H1 (cell line): ENCODE results near the gene NPR2. TPM values are rescaled to one million over a fixed set of nuclear protein-coding genes. Genes with fewer than 3 reads are reported as not detected.

Experiments
- CTCF ChIA-PET: fragments of 300-600 bp; sonication (Branson Sonifier 250); formaldehyde crosslinking; loops from one replicate; lab custom pipeline; 2021; ENCODE audit not compliant: partially characterized antibody; lab: Charles Lee
- POLR2A ChIA-PET: fragments of 300-600 bp; sonication (Branson Sonifier 250); formaldehyde crosslinking; loops from one replicate; lab custom pipeline; 2021; ENCODE audit warnings: inconsistent platforms; ENCODE audit not compliant: partially characterized antibody; lab: Charles Lee
- DNase-seq, 2 experiments: peaks; one replicate each; pipeline versions ENCODE4 v3.0.0 to v3.0.0-alpha.2; 2010 to 2022; ENCODE audit warnings: low spot score in 2 of 2, low read depth in 1 of 2, mixed read lengths in 1 of 2
- FAIRE-seq: peaks from 2 replicates; lab custom pipeline; 2011; peaks lifted over from hg19 to GRCh38; lab: Jason Lieb, UNC
- H2AFZ ChIP-seq: 2 replicates; pipeline ENCODE4 v1.8.1; 2012; ENCODE audit warnings: low read length, inconsistent platforms
- H2AK5ac ChIP-seq: 2 replicates; pipeline ENCODE4 v1.6.1; 2013; ENCODE audit warnings: low read depth, low read length
- H2BK120ac ChIP-seq: replicated peaks from 2 replicates; pipeline ENCODE3; 2013; ENCODE audit warnings: low read depth, low read length, inconsistent platforms
- H2BK12ac ChIP-seq: 2 replicates; pipeline ENCODE4 v1.6.1; 2013; ENCODE audit warnings: low read depth, low read length
- H2BK15ac ChIP-seq: 2 replicates; pipeline ENCODE4 v1.6.1; 2013; ENCODE audit warnings: low read length
- H2BK20ac ChIP-seq: 2 replicates; pipeline ENCODE4 v1.6.1; 2013; ENCODE audit warnings: low read length
- H2BK5ac ChIP-seq: 2 replicates; pipeline ENCODE4 v1.6.1; 2013; ENCODE audit warnings: low read depth, low read length
- H3K14ac ChIP-seq: 2 replicates; pipeline ENCODE4 v1.6.1; 2013; ENCODE audit warnings: inconsistent platforms; ENCODE audit not compliant: insufficient read length
- H3K18ac ChIP-seq: 2 replicates; pipeline ENCODE4 v1.6.1; 2013; ENCODE audit warnings: low read length; ENCODE audit errors: extremely low read depth
- H3K23ac ChIP-seq: 2 replicates; pipeline ENCODE4 v1.6.1; 2013; ENCODE audit warnings: inconsistent platforms; ENCODE audit not compliant: insufficient read length
- H3K23me2 ChIP-seq: 2 replicates; pipeline ENCODE4 v1.6.1; 2013; ENCODE audit warnings: low read depth, low read length
- H3K27ac ChIP-seq: 2 replicates; pipeline ENCODE4 v1.6.1; 2011; ENCODE audit warnings: low read depth, low read length, inconsistent platforms
- H3K27me3 ChIP-seq, 4 experiments: replicated peaks in 1 of 4; 1 replicate in 1 of 4; 2 replicates in 3 of 4; pipeline versions ENCODE4 v1.6.1 to v1.8.1; 2011 to 2013; ENCODE audit warnings: low read length in 3 of 4, mild to moderate bottlenecking in 3 of 4, inconsistent platforms in 2 of 4, mixed read lengths in 2 of 4, moderate library complexity in 1 of 4; ENCODE audit not compliant: control insufficient read depth in 3 of 4, insufficient read depth in 3 of 4; ENCODE audit errors: extremely low read depth in 1 of 4
- H3K36me3 ChIP-seq, 4 experiments: 2 replicates each; pipeline versions ENCODE4 v1.6.1 to v1.8.1; 2011 to 2013; ENCODE audit warnings: mild to moderate bottlenecking in 4 of 4, low read length in 3 of 4, moderate library complexity in 2 of 4, control low read depth in 1 of 4, inconsistent platforms in 1 of 4; ENCODE audit not compliant: insufficient read depth in 4 of 4, control insufficient read depth in 2 of 4
- H3K4ac ChIP-seq: replicated peaks from 2 replicates; pipeline ENCODE3; 2013; ENCODE audit warnings: low read length, low read depth, mixed read lengths, inconsistent platforms; ENCODE audit not compliant: insufficient read length
- H3K4me1 ChIP-seq, 4 experiments: replicated peaks in 1 of 4; 1 replicate in 1 of 4; 2 replicates in 3 of 4; pipeline versions ENCODE4 v1.6.1 to v1.8.1; 2011 to 2013; ENCODE audit warnings: low read length in 3 of 4, inconsistent platforms in 2 of 4, mixed read lengths in 1 of 4; ENCODE audit not compliant: insufficient read depth in 4 of 4, control insufficient read depth in 3 of 4
- H3K4me2 ChIP-seq, 2 experiments: 2 replicates each; pipeline versions ENCODE4 v1.6.1 to v1.8.1; 2011 to 2013; ENCODE audit warnings: low read depth in 2 of 2, low read length in 2 of 2, control low read depth in 1 of 2, inconsistent platforms in 1 of 2, mild to moderate bottlenecking in 1 of 2; ENCODE audit not compliant: insufficient read depth in 1 of 2
- H3K4me3 ChIP-seq, 4 experiments: fragments of 200-600, 300-600 bp in 1 of 4; sonication (generic), shearing (Covaris generic), sonication (Bioruptor Twin) in 1 of 4; 2 replicates each; pipeline versions ENCODE4 v1.5.1 to v1.8.1; 2011 to 2016; ENCODE audit warnings: low read length in 4 of 4, low read depth in 3 of 4, control low read depth in 2 of 4, inconsistent platforms in 2 of 4, mild to moderate bottlenecking in 2 of 4, mixed read lengths in 1 of 4, moderate library complexity in 1 of 4; ENCODE audit not compliant: insufficient read depth in 2 of 4; ENCODE audit errors: extremely low read depth in 1 of 4
- H3K56ac ChIP-seq: replicated peaks from 2 replicates; pipeline ENCODE3; 2013; ENCODE audit warnings: low read depth, mild to moderate bottlenecking, mixed read lengths, low read length, inconsistent platforms; ENCODE audit not compliant: insufficient read length
- H3K79me1 ChIP-seq: 2 replicates; pipeline ENCODE4 v1.6.1; 2013; ENCODE audit warnings: low read depth, low read length, control low read depth
- H3K79me2 ChIP-seq, 2 experiments: 2 replicates each; pipeline versions ENCODE4 v1.6.1 to v1.8.1; 2012 to 2013; ENCODE audit warnings: low read length in 2 of 2, mild to moderate bottlenecking in 2 of 2, inconsistent platforms in 1 of 2; ENCODE audit not compliant: insufficient read depth in 2 of 2, control insufficient read depth in 1 of 2
- H3K9ac ChIP-seq, 4 experiments: replicated peaks in 1 of 4; 1 replicate in 1 of 4; 2 replicates in 3 of 4; pipeline versions ENCODE4 v1.6.1 to v1.8.1; 2011 to 2013; ENCODE audit warnings: low read depth in 3 of 4, low read length in 3 of 4, control low read depth in 2 of 4, mild to moderate bottlenecking in 2 of 4, moderate library complexity in 2 of 4, inconsistent platforms in 1 of 4; ENCODE audit errors: extremely low read depth in 1 of 4
- H3K9me3 ChIP-seq, 2 experiments: 2 replicates each; pipeline versions ENCODE4 v1.6.1 to v1.8.1; 2012 to 2013; ENCODE audit warnings: mild to moderate bottlenecking in 2 of 2, moderate library complexity in 2 of 2, control low read depth in 1 of 2, inconsistent platforms in 1 of 2, low read depth in 1 of 2, low read length in 1 of 2, mixed read lengths in 1 of 2; ENCODE audit not compliant: insufficient read depth in 2 of 2
- H4K20me1 ChIP-seq, 2 experiments: replicated peaks in 1 of 2; 2 replicates each; pipeline versions ENCODE3 to v1.8.1; 2011 to 2013; ENCODE audit warnings: inconsistent platforms in 2 of 2, low read length in 2 of 2, mild to moderate bottlenecking in 1 of 2; ENCODE audit not compliant: insufficient read depth in 2 of 2, control insufficient read depth in 1 of 2
- H4K5ac ChIP-seq: 2 replicates; pipeline ENCODE4 v1.6.1; 2013; ENCODE audit warnings: low read length, low read depth, mixed read lengths, inconsistent platforms; ENCODE audit not compliant: insufficient read length
- H4K8ac ChIP-seq: 2 replicates; pipeline ENCODE4 v1.8.0; 2013; ENCODE audit warnings: mild to moderate bottlenecking, moderate library complexity, low read length, inconsistent platforms; ENCODE audit not compliant: insufficient read depth; ENCODE audit errors: extremely low read depth
- H4K91ac ChIP-seq: replicated peaks from 2 replicates; pipeline ENCODE3; 2013; ENCODE audit warnings: low read length, mixed read lengths, inconsistent platforms; ENCODE audit not compliant: insufficient read length
- BRCA1 ChIP-seq: IDR thresholded peaks from 2 replicates; pipeline ENCODE4 v1.6.1; 2012; ENCODE audit warnings: low read depth, low read length, improper control_type of control experiment
- CBX5 ChIP-seq: fragments of 300-800, 300-1000 bp; sonication (generic); IDR thresholded peaks from 2 replicates; pipeline ENCODE4 v1.7.1; 2016; ENCODE audit warnings: antibody characterized with exemption, low read length, low read depth
- CEBPB ChIP-seq: IDR thresholded peaks from 2 replicates; pipeline ENCODE4 v1.6.1; 2012; ENCODE audit warnings: low read depth, low read length
- CTCF ChIP-seq, 3 experiments: IDR thresholded peaks; 1 replicate in 2 of 3; 2 replicates in 1 of 3; pipeline versions ENCODE4 v1.5.1 to v1.6.1; 2011; ENCODE audit warnings: low read length in 3 of 3, mild to moderate bottlenecking in 3 of 3, inconsistent platforms in 2 of 3, low read depth in 1 of 3, moderate library complexity in 1 of 3; ENCODE audit not compliant: insufficient read depth in 1 of 3; ENCODE audit errors: control extremely low read depth in 1 of 3
- JUN ChIP-seq: IDR thresholded peaks from 2 replicates; pipeline ENCODE4 v1.6.1; 2011; ENCODE audit warnings: low read depth, mild to moderate bottlenecking, improper control_type of control experiment, low read length
- POU5F1 ChIP-seq: IDR thresholded peaks from 2 replicates; pipeline ENCODE4 v1.6.1; 2011; ENCODE audit warnings: low read depth, mild to moderate bottlenecking, low read length, moderate library complexity
- RFX5 ChIP-seq: IDR thresholded peaks from 2 replicates; pipeline ENCODE4 v1.6.1; 2011; ENCODE audit warnings: low read depth, low read length, improper control_type of control experiment, borderline replicate concordance
- SP2 ChIP-seq: IDR thresholded peaks from 2 replicates; pipeline ENCODE4 v1.6.1; 2012; ENCODE audit warnings: mild to moderate bottlenecking, low read length, inconsistent platforms
- TAF1 ChIP-seq: IDR thresholded peaks from 2 replicates; pipeline ENCODE4 v1.6.1; 2011; ENCODE audit warnings: mild to moderate bottlenecking, low read depth, low read length
- TEAD4 ChIP-seq: IDR thresholded peaks from 2 replicates; pipeline ENCODE4 v1.6.1; 2012; ENCODE audit warnings: low read depth, low read length, inconsistent platforms, mixed read lengths
- USF2 ChIP-seq: IDR thresholded peaks from 2 replicates; pipeline ENCODE4 v1.6.1; 2011; ENCODE audit warnings: low read length, improper control_type of control experiment
- WGBS, 2 experiments: shearing (Covaris generic) in 1 of 2; methylation state at CpG; one replicate each; pipeline versions ENCODE4 v1.1.6 to v1.1.7; 2013 to 2015; ENCODE audit warnings: low lambda C conversion rate in 2 of 2, mixed read lengths in 2 of 2, inconsistent platforms in 1 of 2, low coverage in 1 of 2, missing lambda C conversion rate in 1 of 2; ENCODE audit not compliant: insufficient replicate concordance in 2 of 2, insufficient coverage in 1 of 2, insufficient read length in 1 of 2; ENCODE audit errors: extremely low coverage in 1 of 2, missing lambda C conversion rate in 1 of 2; 5-methylcytosine and 5-hydroxymethylcytosine counted together
- polyA plus RNA-seq, 7 experiments: library from polyadenylated mRNA; depleted of rRNA in 3 of 7; stranded (reverse) in 5 of 7; unstranded in 2 of 7; fragments of >200 nt in 5 of 7; fragments of 200-250 nt in 2 of 7; gene quantifications; 1 replicate in 5 of 7; 2 replicates in 1 of 7; 4 replicates in 1 of 7; pipeline versions ENCODE4 v1.2.1 to v1.2.3, GENCODE V29; 2011 to 2013; ENCODE audit warnings: missing spikeins in 2 of 7, mixed read lengths in 2 of 7
- total RNA-seq: library from RNA; stranded (reverse); fragmentation: NEBNext Ultra II Directional; extraction: Animal tissue kit (Norgen Biotek cat#: 25700); gene quantifications from 2 replicates; pipeline ENCODE4 v1.2.1, GENCODE V29; 2021

NPR2 gene
- total and polyA plus RNA-seq, 2 of the 8 experiments (the other 6 are each of a cell fraction or from before 2014, with no cell fraction given) = 11.0 to 17.0 TPM

- Histone ChIP-seq H3K79me2 (no peaks in the 10 kb centered on the region), H2BK12ac (no peak overlapping the region), H3K14ac (no peak overlapping the region), H4K20me1 (no peaks in the 10 kb centered on the region), H3K36me3 (no peaks in the 10 kb centered on the region), H4K91ac (no peak overlapping the region), H3K9me3 (no peaks in the 10 kb centered on the region), H3K18ac (no peak overlapping the region), H2AK5ac (no peak overlapping the region), H4K8ac (no peak overlapping the region), H3K56ac (no peak overlapping the region), H3K27me3 (no peaks in the 10 kb centered on the region), H2AFZ (no peak overlapping the region), H3K23ac (no peak overlapping the region), H3K23me2 (no peaks in the 10 kb centered on the region), H2BK5ac (no peak overlapping the region), H3K4ac (no peak overlapping the region), H3K4me2 (no peak overlapping the region), H2BK20ac (no peak overlapping the region), H4K5ac (no peak overlapping the region), H3K27ac (no peak overlapping the region), H3K4me1 (peaks cover 0 to 6% (median 4%) of the 10 kb centered on the region in 4 experiments; a peak in 6 of 7 replicates), H3K9ac (no peak overlapping the region), H2BK15ac (no peak overlapping the region), H3K4me3 (no peak overlapping the region), H3K79me1 (no peaks in the 10 kb centered on the region), H2BK120ac (no peak overlapping the region)
- 93% methylated on average over 4 of the region's 4 CpGs; no CpG with 5 or more reads in 1 of the 2 experiments for WGBS, 2 experiments
- FAIRE-seq = no peak
- DNase-seq = no peak
- ChIA-PET POLR2A (interaction anchor here (0.7 to 1.7 kb wide), 4 partner anchors 10 to 361 kb away, joined by 3 to 4 read pairs (median 4); no protein-coding TSS in a partner anchor), CTCF (interaction anchor here (0.6 to 3.2 kb wide), 9 partner anchors 8 to 1438 kb away, joined by 3 to 12 read pairs (median 4); partner anchors contain the start of genes CREB3 and TLN1)
- TF ChIP-seq CEBPB (no peak), TEAD4 (no peak), USF2 (no peak), POU5F1 (no peak), RFX5 (no peak), JUN (no peak), TAF1 (no peak), BRCA1 (no peak), CBX5 (no peak), SP2 (no peak), CTCF (IDR thresholded peaks at IDR 0.05; ENCODE audit: control extremely low read depth in 1 of 3, insufficient read depth in 1 of 3, low read depth in 1 of 3, low read length in 3 of 3) (no peak)
These were observed 20.3 kb upstream of the NPR2 start for GRCh38 chr9:35771075-35771433.
